Neuronal stem cell (in vitro differentiated cells): Measurements from ENCODE around the gene SYTL1.

Experiments used
- DNase-seq: peaks from one replicate; pipeline ENCODE4 v3.0.0-alpha.2; 2013; ENCODE audit warnings: low spot score
- H2AFZ ChIP-seq: one replicate; pipeline ENCODE4 v1.6.1; 2013; ENCODE audit warnings: mild to moderate bottlenecking, low read length, inconsistent platforms
- H2AK5ac ChIP-seq: 2 replicates; pipeline ENCODE4 v1.6.1; 2013; ENCODE audit warnings: low read depth, mild to moderate bottlenecking, inconsistent platforms, low read length, moderate library complexity, mixed read lengths
- H2BK120ac ChIP-seq: 2 replicates; pipeline ENCODE4 v1.6.1; 2013; ENCODE audit warnings: low read depth, mild to moderate bottlenecking, inconsistent platforms, low read length, moderate library complexity, mixed read lengths
- H2BK12ac ChIP-seq: one replicate; pipeline ENCODE4 v1.6.1; 2013; ENCODE audit warnings: low read length, inconsistent platforms
- H2BK15ac ChIP-seq: 2 replicates; pipeline ENCODE4 v1.6.1; 2013; ENCODE audit warnings: mild to moderate bottlenecking, low read length, inconsistent platforms, mixed read lengths
- H2BK5ac ChIP-seq: one replicate; pipeline ENCODE4 v1.6.1; 2013; ENCODE audit warnings: inconsistent platforms, mild to moderate bottlenecking, low read length, moderate library complexity
- H3K14ac ChIP-seq: one replicate; pipeline ENCODE4 v1.6.1; 2013; ENCODE audit warnings: low read length, inconsistent platforms
- H3K18ac ChIP-seq: 2 replicates; pipeline ENCODE4 v1.6.1; 2013; ENCODE audit warnings: low read length, inconsistent platforms
- H3K23ac ChIP-seq: 2 replicates; pipeline ENCODE4 v1.6.1; 2013; ENCODE audit warnings: low read depth, mild to moderate bottlenecking, mixed read lengths, low read length, inconsistent platforms; ENCODE audit not compliant: poor library complexity
- H3K27ac ChIP-seq: replicated peaks from 3 replicates; pipeline ENCODE4 v1.5.1; 2013; ENCODE audit warnings: low read length, inconsistent platforms
- H3K27me3 ChIP-seq, 3 experiments: 2 replicates each; pipeline ENCODE4 v1.6.1; 2013; ENCODE audit warnings: low read length in 3 of 3, mild to moderate bottlenecking in 2 of 3, inconsistent platforms in 1 of 3, low read depth in 1 of 3, mixed read lengths in 1 of 3, moderate library complexity in 1 of 3; ENCODE audit not compliant: control insufficient read depth in 3 of 3, insufficient read depth in 3 of 3
- H3K36me3 ChIP-seq, 2 donors: replicated peaks in 1 of 2; 2 replicates each; pipeline ENCODE4 v1.6.1; 2013; ENCODE audit warnings: low read length in 2 of 2; ENCODE audit not compliant: control insufficient read depth in 2 of 2, insufficient read depth in 2 of 2
- H3K4ac ChIP-seq: 2 replicates; pipeline ENCODE4 v1.6.1; 2013; ENCODE audit warnings: inconsistent platforms, mild to moderate bottlenecking, low read length, moderate library complexity
- H3K4me1 ChIP-seq, 2 donors: 1 replicate in 1 of 2; 2 replicates in 1 of 2; pipeline ENCODE4 v1.6.1; 2013; ENCODE audit warnings: low read length in 2 of 2, low read depth in 1 of 2; ENCODE audit not compliant: control insufficient read depth in 2 of 2, insufficient read depth in 1 of 2
- H3K4me2 ChIP-seq: one replicate; pipeline ENCODE4 v1.6.1; 2013; ENCODE audit warnings: mild to moderate bottlenecking, low read length, inconsistent platforms; ENCODE audit not compliant: insufficient read depth, poor library complexity, severe bottlenecking
- H3K4me3 ChIP-seq, 2 donors: 2 replicates each; pipeline ENCODE4 v1.5.1; 2013; ENCODE audit warnings: low read length in 2 of 2, mild to moderate bottlenecking in 2 of 2, inconsistent platforms in 1 of 2, moderate library complexity in 1 of 2
- H3K79me1 ChIP-seq: one replicate; pipeline ENCODE4 v1.6.1; 2013; ENCODE audit warnings: low read depth, mild to moderate bottlenecking, inconsistent platforms, low read length, moderate library complexity
- H3K9ac ChIP-seq: one replicate; pipeline ENCODE4 v1.6.1; 2013; ENCODE audit warnings: mild to moderate bottlenecking, low read depth, low read length, inconsistent platforms; ENCODE audit not compliant: poor library complexity
- H3K9me3 ChIP-seq, 2 donors: replicated peaks in 1 of 2; 2 replicates each; pipeline versions ENCODE3 to v1.6.1; 2013; ENCODE audit warnings: low read length in 2 of 2, mild to moderate bottlenecking in 2 of 2, inconsistent platforms in 1 of 2, low read depth in 1 of 2, mixed read lengths in 1 of 2, moderate library complexity in 1 of 2; ENCODE audit not compliant: control insufficient read depth in 2 of 2, insufficient read depth in 1 of 2
- H4K8ac ChIP-seq: one replicate; pipeline ENCODE4 v1.6.1; 2013; ENCODE audit warnings: low read depth, mild to moderate bottlenecking, inconsistent platforms, low read length, moderate library complexity
- H4K91ac ChIP-seq: one replicate; pipeline ENCODE4 v1.6.1; 2013; ENCODE audit warnings: low read length, low read depth, mild to moderate bottlenecking, inconsistent platforms; ENCODE audit not compliant: poor library complexity
- WGBS, 2 donors: extraction: QIAGEN DNeasy Blood & Tissue Kit; methylation state at CpG; one replicate each; pipeline ENCODE4 v1.1.7; 2013; ENCODE audit warnings: missing lambda C conversion rate in 2 of 2, mixed read lengths in 1 of 2; ENCODE audit not compliant: insufficient read length in 2 of 2, insufficient replicate concordance in 1 of 2; ENCODE audit errors: extremely low coverage in 2 of 2; 5-methylcytosine and 5-hydroxymethylcytosine counted together

The SYTL1 gene

DNA sequence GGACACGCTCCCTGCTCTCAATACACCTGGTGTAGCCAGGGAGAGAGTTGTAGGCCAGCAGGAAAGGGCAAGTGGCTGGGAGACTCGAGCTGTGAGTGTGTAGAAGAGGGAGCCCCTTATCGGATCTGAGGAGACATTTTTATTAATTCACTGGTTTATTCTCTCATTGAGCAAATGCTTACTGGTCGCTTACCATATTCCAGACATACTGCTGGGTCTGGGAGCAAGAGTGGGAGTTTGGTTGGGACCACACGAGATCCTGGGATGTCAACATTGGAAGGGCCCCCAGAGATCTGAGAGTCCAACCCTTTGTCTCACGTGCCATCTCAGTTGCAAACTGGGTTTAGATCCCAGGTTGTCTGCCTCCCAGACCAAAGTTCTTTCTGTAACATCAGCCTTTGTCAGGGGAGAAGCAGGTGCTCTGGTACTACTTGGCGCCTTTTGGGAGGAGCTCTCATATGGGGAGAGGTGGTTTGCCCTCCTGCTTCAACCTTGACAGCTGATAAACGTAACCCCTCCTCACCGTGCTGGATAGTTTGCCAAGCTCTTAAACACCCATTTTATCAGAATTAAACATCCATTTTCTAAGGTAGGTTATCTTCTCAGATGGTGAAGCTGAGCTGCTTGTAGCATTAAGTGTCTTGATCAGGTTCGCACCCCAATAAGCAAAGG lies 19.1 kb upstream of the SYTL1 start:
- no peaks in the 10 kb centered on the region for H3K27me3 ChIP-seq
- H2AK5ac ChIP-seq, result peak overlapping the region; percentile 30
- no peak overlapping the region for H4K8ac ChIP-seq
- no peak overlapping the region for H4K91ac ChIP-seq
- no peak overlapping the region for H2BK12ac ChIP-seq
- H3K4ac ChIP-seq, result no peak overlapping the region
- H3K9me3 ChIP-seq, result no peaks in the 10 kb centered on the region
- H3K27ac ChIP-seq, result peak overlapping the region; percentile 71
- H3K23ac ChIP-seq, result peak overlapping the region; percentile 87
- H3K9ac ChIP-seq, result peak overlapping the region; percentile 97
- H2AFZ ChIP-seq, result peak overlapping the region; percentile 88
- peaks cover 18 to 36% of the 10 kb centered on the region in 2 donors for H3K36me3 ChIP-seq
- DNase-seq, result no peak
- peaks cover 7% of the 10 kb centered on the region for H3K79me1 ChIP-seq
- H2BK15ac ChIP-seq, result no peak overlapping the region
- WGBS, 2 donors, result no CpG with 5 or more reads among the region's 10 CpGs
- peaks cover 6 to 10% of the 10 kb centered on the region in 2 donors for H3K4me1 ChIP-seq
- H2BK120ac ChIP-seq, result no peak overlapping the region
- peak overlapping the region; percentile 91 to 94 for H3K4me3 ChIP-seq
- H3K4me2 ChIP-seq, result peak overlapping the region; percentile 62
- H3K18ac ChIP-seq, result peak overlapping the region; percentile 94
- peak overlapping the region; percentile 93 for H2BK5ac ChIP-seq
- peak overlapping the region; percentile 59 for H3K14ac ChIP-seq

DNA sequence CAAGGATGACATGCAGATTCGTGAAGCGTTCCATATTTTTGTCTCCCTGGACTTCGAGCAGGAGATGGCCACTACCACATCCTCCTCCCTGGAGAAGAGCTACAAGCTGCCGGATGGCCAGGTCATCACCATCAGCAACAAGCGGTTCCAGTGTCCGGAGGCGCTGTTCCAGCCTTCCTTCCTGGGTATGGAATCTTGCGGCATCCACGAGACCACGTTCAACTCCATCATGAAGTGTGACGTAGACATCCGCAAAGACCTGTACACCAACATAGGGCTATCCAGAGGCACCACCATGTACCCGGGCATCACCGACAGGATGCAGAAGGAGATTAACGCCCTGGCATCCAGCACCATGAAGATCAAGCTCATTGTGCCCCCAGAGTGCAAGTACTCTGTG lies 16.5 kb upstream of the SYTL1 start:
- no peak overlapping the region for H2BK15ac ChIP-seq
- H3K36me3 ChIP-seq, result peaks cover 19 to 56% of the 10 kb centered on the region in 2 donors
- no peak overlapping the region for H4K91ac ChIP-seq
- H2BK120ac ChIP-seq, result no peak overlapping the region
- H3K4me1 ChIP-seq, result peaks cover 0 to 6% of the 10 kb centered on the region in 2 donors
- no peaks in the 10 kb centered on the region for H3K9me3 ChIP-seq
- no peak overlapping the region for H3K4me3 ChIP-seq
- no peak for DNase-seq
- no peak overlapping the region for H2AFZ ChIP-seq
- WGBS, 2 donors, result no CpG with 5 or more reads among the region's 15 CpGs
- no peak overlapping the region for H3K14ac ChIP-seq
- H3K27ac ChIP-seq, result no peak overlapping the region
- H4K8ac ChIP-seq, result no peak overlapping the region
- no peak overlapping the region for H3K4me2 ChIP-seq
- H2AK5ac ChIP-seq, result no peak overlapping the region
- H3K4ac ChIP-seq, result no peak overlapping the region
- no peak overlapping the region for H3K18ac ChIP-seq
- no peak overlapping the region for H2BK5ac ChIP-seq
- H3K27me3 ChIP-seq, result no peaks in the 10 kb centered on the region
- H3K23ac ChIP-seq, result no peak overlapping the region
- H3K9ac ChIP-seq, result no peak overlapping the region
- peaks cover 7% of the 10 kb centered on the region for H3K79me1 ChIP-seq
- no peak overlapping the region for H2BK12ac ChIP-seq

DNA sequence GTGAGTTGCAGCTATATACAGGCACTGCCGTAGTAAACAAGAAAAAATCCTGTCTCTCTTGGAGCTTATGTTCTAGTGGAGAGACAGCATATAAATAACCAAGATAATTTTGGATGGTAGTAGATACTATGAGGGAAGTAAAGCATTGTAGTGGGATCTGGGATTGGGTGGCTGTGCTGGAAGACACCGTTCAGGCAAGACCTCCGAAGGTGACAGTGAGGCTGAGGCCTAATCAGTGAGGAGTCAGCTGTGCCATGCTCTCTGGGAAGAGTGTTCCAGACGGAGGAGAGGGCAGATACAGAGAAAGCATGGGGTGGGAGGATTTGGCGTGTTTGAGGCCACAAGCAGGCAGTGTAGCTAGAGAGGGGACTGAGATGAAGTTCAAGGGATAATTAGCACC lies 13.9 kb upstream of the SYTL1 start:
- Histone ChIP-seq H3K9ac (no peak overlapping the region), H3K23ac (no peak overlapping the region), H3K4ac (no peak overlapping the region), H3K27me3 (peaks cover 0 to 1% (median 0%) of the 10 kb centered on the region in 3 experiments), H2AFZ (no peak overlapping the region), H2AK5ac (no peak overlapping the region), H2BK5ac (no peak overlapping the region), H3K14ac (no peak overlapping the region), H3K79me1 (peaks cover under 1% of the 10 kb centered on the region), H3K36me3 (peaks cover 38 to 82% of the 10 kb centered on the region in 2 donors), H2BK15ac (no peak overlapping the region), H3K4me1 (peaks cover 0 to 2% of the 10 kb centered on the region in 2 donors), H3K27ac (no peak overlapping the region), H2BK12ac (no peak overlapping the region), H3K4me3 (no peak overlapping the region), H4K8ac (no peak overlapping the region), H4K91ac (no peak overlapping the region), H2BK120ac (no peak overlapping the region), H3K9me3 (no peaks in the 10 kb centered on the region), H3K4me2 (no peak overlapping the region), H3K18ac (no peak overlapping the region)
- DNase-seq, result no peak
- WGBS, 2 donors, result no CpG with 5 or more reads among the region's 5 CpGs

DNA sequence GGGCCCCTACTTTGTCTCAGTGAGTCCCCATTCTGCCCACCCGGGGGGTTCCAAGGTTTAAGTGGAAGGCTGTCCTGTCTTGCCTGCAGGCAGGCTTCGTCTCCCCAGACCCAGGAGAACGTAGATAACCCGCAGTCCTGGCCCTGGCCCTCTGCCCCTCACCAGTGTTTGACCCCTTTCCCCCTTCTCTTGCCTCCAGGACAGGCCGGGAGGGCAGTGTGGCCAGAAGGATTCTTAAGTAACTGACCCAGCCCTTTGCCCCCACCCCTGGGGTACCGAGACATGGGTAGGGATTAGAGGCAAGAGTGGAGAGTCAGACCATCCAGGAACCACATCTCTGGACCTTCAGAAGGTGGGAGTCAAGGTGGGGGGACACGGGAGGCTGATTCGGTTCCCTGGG lies 11.0 kb upstream of the SYTL1 start:
- peaks cover 42 to 93% of the 10 kb centered on the region in 2 donors for H3K36me3 ChIP-seq
- H3K18ac ChIP-seq, result no peak overlapping the region
- H3K27me3 ChIP-seq, result peaks cover 0 to 2% (median 0%) of the 10 kb centered on the region in 3 experiments
- DNase-seq, result no peak
- WGBS, 2 donors, result no CpG with 5 or more reads among the region's 8 CpGs
- no peaks in the 10 kb centered on the region for H3K79me1 ChIP-seq
- no peak overlapping the region for H3K23ac ChIP-seq
- no peak overlapping the region for H3K14ac ChIP-seq
- H2BK5ac ChIP-seq, result no peak overlapping the region
- H2BK120ac ChIP-seq, result no peak overlapping the region
- no peak overlapping the region for H2BK12ac ChIP-seq
- H2AFZ ChIP-seq, result no peak overlapping the region
- no peak overlapping the region for H2BK15ac ChIP-seq
- H3K4me3 ChIP-seq, result no peak overlapping the region
- H2AK5ac ChIP-seq, result no peak overlapping the region
- peaks cover 0 to 1% of the 10 kb centered on the region in 2 donors for H3K4me1 ChIP-seq
- H4K91ac ChIP-seq, result no peak overlapping the region
- H3K4ac ChIP-seq, result no peak overlapping the region
- H3K9ac ChIP-seq, result no peak overlapping the region
- H3K27ac ChIP-seq, result no peak overlapping the region
- no peak overlapping the region for H4K8ac ChIP-seq
- no peak overlapping the region for H3K4me2 ChIP-seq
- no peaks in the 10 kb centered on the region for H3K9me3 ChIP-seq
